Mononuclear cell (primary cell): ENCODE data around the gene LPAR1. TPM values are rescaled to one million over a fixed set of nuclear protein-coding genes. Genes with fewer than 3 reads are reported as not detected.
A peak's percentile ranks its signal among the peaks of the same experiment; 100 is the strongest.

ENCODE experiments used
- H3K27me3 ChIP-seq: 2 replicates; pipeline ENCODE4 v1.6.0; 2011; ENCODE audit warnings: low read length, control low read depth; ENCODE audit not compliant: insufficient read depth
- H3K4me1 ChIP-seq: 2 replicates; pipeline ENCODE4 v1.5.1; 2011; ENCODE audit warnings: mild to moderate bottlenecking, low read length, control low read depth; ENCODE audit not compliant: insufficient read depth
- H3K4me3 ChIP-seq: 2 replicates; pipeline ENCODE4 v1.5.1; 2011; ENCODE audit warnings: mild to moderate bottlenecking, low read length, moderate library complexity
- H3K9me3 ChIP-seq: 2 replicates; pipeline ENCODE4 v1.5.1; 2011; ENCODE audit warnings: low read depth, mild to moderate bottlenecking, control low read depth, low read length
- total RNA-seq: library from RNA; depleted of rRNA; stranded (reverse); fragments of >200 nt; gene quantifications from one replicate; pipeline ENCODE4 v1.2.3, GENCODE V29; 2012

The LPAR1 gene
- total RNA-seq = 1.7 TPM

- Histone ChIP-seq H3K9me3 (no peaks in the 10 kb centered on the region), H3K4me1 (peaks cover 38% of the 10 kb centered on the region), H3K27me3 (peaks cover 41% of the 10 kb centered on the region), H3K4me3 (peak within 1 kb of the TSS; percentile 43)
These were observed at the start of gene LPAR1 for GRCh38 chr9:111038331-111039230. LPAR1 (minus strand) TSS chr9:111038470; CDS start chr9:110972117, 66,353 bp downstream.

GRCh38 chr9:111078391-111079038, 40.2 kb upstream of the LPAR1 start:
- Histone ChIP-seq H3K4me3 (no peak overlapping the region), H3K9me3 (no peaks in the 10 kb centered on the region), H3K4me1 (peaks cover 42% of the 10 kb centered on the region), H3K27me3 (no peaks in the 10 kb centered on the region)

- no peaks in the 10 kb centered on the region for H3K27me3 ChIP-seq
- H3K4me3 ChIP-seq = no peak overlapping the region
- no peaks in the 10 kb centered on the region for H3K9me3 ChIP-seq
- peaks cover 42% of the 10 kb centered on the region for H3K4me1 ChIP-seq
These were observed 38.2 kb upstream of the LPAR1 start for GRCh38 chr9:111076519-111076918.

GRCh38 chr9:111076042-111076441, 37.8 kb upstream of the LPAR1 start:
- Histone ChIP-seq H3K4me3 (no peak overlapping the region), H3K9me3 (no peaks in the 10 kb centered on the region), H3K4me1 (peaks cover 42% of the 10 kb centered on the region), H3K27me3 (no peaks in the 10 kb centered on the region)

- Histone ChIP-seq H3K9me3 (no peaks in the 10 kb centered on the region), H3K4me1 (peaks cover 43% of the 10 kb centered on the region), H3K4me3 (no peak overlapping the region), H3K27me3 (no peaks in the 10 kb centered on the region)
These were observed 36.1 kb upstream of the LPAR1 start for GRCh38 chr9:111074395-111074794.

GRCh38 chr9:111069183-111069582, 30.9 kb upstream of the LPAR1 start:
- H3K9me3 ChIP-seq = no peaks in the 10 kb centered on the region
- no peaks in the 10 kb centered on the region for H3K27me3 ChIP-seq
- H3K4me3 ChIP-seq = no peak overlapping the region
- H3K4me1 ChIP-seq = peaks cover 30% of the 10 kb centered on the region

GRCh38 chr9:111068771-111069170, 30.5 kb upstream of the LPAR1 start:
- Histone ChIP-seq H3K4me1 (peaks cover 30% of the 10 kb centered on the region), H3K27me3 (no peaks in the 10 kb centered on the region), H3K4me3 (no peak overlapping the region), H3K9me3 (no peaks in the 10 kb centered on the region)

- no peaks in the 10 kb centered on the region for H3K9me3 ChIP-seq
- H3K4me3 ChIP-seq = no peak overlapping the region
These were observed 30.1 kb upstream of the LPAR1 start for GRCh38 chr9:111068383-111068730.

GRCh38 chr9:111066468-111066867, 28.2 kb upstream of the LPAR1 start:
- Histone ChIP-seq H3K4me3 (no peak overlapping the region), H3K4me1 (peaks cover 30% of the 10 kb centered on the region), H3K9me3 (no peaks in the 10 kb centered on the region), H3K27me3 (no peaks in the 10 kb centered on the region)

More at GRCh38 chr9:111068383-111068730, 30.1 kb upstream of the LPAR1 start:
- H3K4me1 ChIP-seq = peaks cover 30% of the 10 kb centered on the region
- H3K27me3 ChIP-seq = no peaks in the 10 kb centered on the region

- H3K4me3 ChIP-seq = no peak overlapping the region
- H3K9me3 ChIP-seq = no peaks in the 10 kb centered on the region
- peaks cover 30% of the 10 kb centered on the region for H3K4me1 ChIP-seq
- H3K27me3 ChIP-seq = no peaks in the 10 kb centered on the region
These were observed 27.1 kb upstream of the LPAR1 start for GRCh38 chr9:111065414-111065813.

- H3K4me1 ChIP-seq = peaks cover 28% of the 10 kb centered on the region
- no peak overlapping the region for H3K4me3 ChIP-seq
- no peaks in the 10 kb centered on the region for H3K27me3 ChIP-seq
- H3K9me3 ChIP-seq = no peaks in the 10 kb centered on the region
These were observed 26.0 kb upstream of the LPAR1 start for GRCh38 chr9:111064160-111064837.

GRCh38 chr9:111063332-111063731, 25.1 kb upstream of the LPAR1 start:
- Histone ChIP-seq H3K4me3 (no peak overlapping the region), H3K27me3 (no peaks in the 10 kb centered on the region), H3K9me3 (no peaks in the 10 kb centered on the region), H3K4me1 (peaks cover 20% of the 10 kb centered on the region)

GRCh38 chr9:111058166-111058565, 19.9 kb upstream of the LPAR1 start:
- H3K9me3 ChIP-seq = no peaks in the 10 kb centered on the region
- no peak overlapping the region for H3K4me3 ChIP-seq
- no peaks in the 10 kb centered on the region for H3K27me3 ChIP-seq
- H3K4me1 ChIP-seq = no peaks in the 10 kb centered on the region

GRCh38 chr9:111056538-111056937, 18.3 kb upstream of the LPAR1 start:
- no peaks in the 10 kb centered on the region for H3K27me3 ChIP-seq
- no peak overlapping the region for H3K4me3 ChIP-seq
- H3K9me3 ChIP-seq = no peaks in the 10 kb centered on the region
- no peaks in the 10 kb centered on the region for H3K4me1 ChIP-seq

- H3K4me3 ChIP-seq = no peak overlapping the region
- no peaks in the 10 kb centered on the region for H3K9me3 ChIP-seq
- no peaks in the 10 kb centered on the region for H3K27me3 ChIP-seq
These were observed 14.5 kb upstream of the LPAR1 start for GRCh38 chr9:111052791-111053190.

More at GRCh38 chr9:111052791-111053190, 14.5 kb upstream of the LPAR1 start:
- H3K4me1 ChIP-seq = no peaks in the 10 kb centered on the region
